ENCODE results near the gene KEL. TPM values are rescaled to one million over a fixed set of nuclear protein-coding genes. Genes with fewer than 3 reads are reported as not detected.

Gene KEL
- total and polyA plus RNA-seq, 2 of the 4 experiments (the other 2 are of a cell fraction), result 0.03 TPM; not detected in 1

- no CpG with 5 or more reads among the region's 8 CpGs for WGBS, 2 experiments (ENCODE audit: extremely low coverage in 2 of 2, insufficient read length in 1 of 2)
- in situ Hi-C loops (cut with MboI; ENCODE audit: low sequenced_read_pairs), result no loop called here
Measured at GRCh38 chr7:142927949-142928348, 34.2 kb downstream of the KEL start.

More at GRCh38 chr7:142927949-142928348, 34.2 kb downstream of the KEL start:
- Histone ChIP-seq H3K23ac (ENCODE audit: low read depth, low read length) (no peak overlapping the region), H3K79me1 (ENCODE audit: low read depth in 1 of 2, low read length in 2 of 2) (no peaks in the 10 kb centered on the region), H4K8ac (ENCODE audit: low read depth in 2 of 2, low read length in 2 of 2) (no peak overlapping the region), H3K14ac (replicated peaks; ENCODE audit: low read depth, low read length) (no peak overlapping the region), H3K4ac (ENCODE audit: low read depth, low read length) (no peak overlapping the region), H2BK5ac (ENCODE audit: low read depth, low read length, poor library complexity, severe bottlenecking) (no peak overlapping the region), H3K18ac (ENCODE audit: low read depth, low read length) (no peak overlapping the region), H4K91ac (ENCODE audit: insufficient read depth, low read depth, low read length) (no peak overlapping the region), H3K9me1 (ENCODE audit: insufficient read depth, low read length) (no peaks in the 10 kb centered on the region), H2AK9ac (replicated peaks; ENCODE audit: low read depth, low read length, poor library complexity) (no peak overlapping the region), H4K5ac (ENCODE audit: low read depth, low read length) (no peak overlapping the region), H4K20me1 (ENCODE audit: insufficient read depth, low read length) (no peaks in the 10 kb centered on the region), H3K4me1 (ENCODE audit: control insufficient read depth, insufficient read depth, low read length) (no peaks in the 10 kb centered on the region), H2BK120ac (ENCODE audit: low read depth, low read length) (no peak overlapping the region), H2AFZ (replicated peaks; ENCODE audit: low read length, poor library complexity) (no peak overlapping the region), H3K36me3 (ENCODE audit: control insufficient read depth, insufficient read depth, low read length) (no peaks in the 10 kb centered on the region), H3K9ac (ENCODE audit: low read depth, low read length) (no peak overlapping the region), H2AK5ac (ENCODE audit: low read depth, low read length) (no peak overlapping the region), H3K4me3 (ENCODE audit: insufficient read depth, low read depth, low read length) (no peak overlapping the region), H2BK15ac (ENCODE audit: low read depth, low read length) (no peak overlapping the region), H3K56ac (ENCODE audit: extremely low read depth, insufficient read depth, low read length) (no peak overlapping the region), H3K27ac (ENCODE audit: insufficient read depth, low read length) (no peak overlapping the region), H3K4me2 (ENCODE audit: low read depth, low read length) (no peak overlapping the region), H2BK20ac (ENCODE audit: low read depth, low read length) (no peak overlapping the region), H3K9me3 (ENCODE audit: control insufficient read depth, insufficient read depth, low read length) (peaks cover 10% of the 10 kb centered on the region; the same call in 1 of the 2 replicates), H3K27me3 (ENCODE audit: control insufficient read depth, insufficient read depth, low read length) (no peaks in the 10 kb centered on the region)
- POLR2A ChIA-PET (ENCODE audit: unreplicated experiment), result no interaction called here
- DNase-seq (no peak), ATAC-seq (ENCODE audit: low read depth) (no peak)
- no peak for TF ChIP-seq RAD21 (IDR thresholded peaks at IDR 0.05; ENCODE audit: low read length)
- TF ChIP-seq, protein P1, sequence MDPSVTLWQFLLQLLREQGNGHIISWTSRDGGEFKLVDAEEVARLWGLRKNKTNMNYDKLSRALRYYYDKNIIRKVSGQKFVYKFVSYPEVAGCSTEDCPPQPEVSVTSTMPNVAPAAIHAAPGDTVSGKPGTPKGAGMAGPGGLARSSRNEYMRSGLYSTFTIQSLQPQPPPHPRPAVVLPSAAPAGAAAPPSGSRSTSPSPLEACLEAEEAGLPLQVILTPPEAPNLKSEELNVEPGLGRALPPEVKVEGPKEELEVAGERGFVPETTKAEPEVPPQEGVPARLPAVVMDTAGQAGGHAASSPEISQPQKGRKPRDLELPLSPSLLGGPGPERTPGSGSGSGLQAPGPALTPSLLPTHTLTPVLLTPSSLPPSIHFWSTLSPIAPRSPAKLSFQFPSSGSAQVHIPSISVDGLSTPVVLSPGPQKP (IDR thresholded peaks at IDR 0.05; ENCODE audit: borderline replicate concordance, low read depth, low read length), result no peak
- TF ChIP-seq, protein P2, sequence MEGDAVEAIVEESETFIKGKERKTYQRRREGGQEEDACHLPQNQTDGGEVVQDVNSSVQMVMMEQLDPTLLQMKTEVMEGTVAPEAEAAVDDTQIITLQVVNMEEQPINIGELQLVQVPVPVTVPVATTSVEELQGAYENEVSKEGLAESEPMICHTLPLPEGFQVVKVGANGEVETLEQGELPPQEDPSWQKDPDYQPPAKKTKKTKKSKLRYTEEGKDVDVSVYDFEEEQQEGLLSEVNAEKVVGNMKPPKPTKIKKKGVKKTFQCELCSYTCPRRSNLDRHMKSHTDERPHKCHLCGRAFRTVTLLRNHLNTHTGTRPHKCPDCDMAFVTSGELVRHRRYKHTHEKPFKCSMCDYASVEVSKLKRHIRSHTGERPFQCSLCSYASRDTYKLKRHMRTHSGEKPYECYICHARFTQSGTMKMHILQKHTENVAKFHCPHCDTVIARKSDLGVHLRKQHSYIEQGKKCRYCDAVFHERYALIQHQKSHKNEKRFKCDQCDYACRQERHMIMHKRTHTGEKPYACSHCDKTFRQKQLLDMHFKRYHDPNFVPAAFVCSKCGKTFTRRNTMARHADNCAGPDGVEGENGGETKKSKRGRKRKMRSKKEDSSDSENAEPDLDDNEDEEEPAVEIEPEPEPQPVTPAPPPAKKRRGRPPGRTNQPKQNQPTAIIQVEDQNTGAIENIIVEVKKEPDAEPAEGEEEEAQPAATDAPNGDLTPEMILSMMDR (conservative IDR thresholded peaks at IDR 0.05; ENCODE audit: low read depth, low read length), result no peak
- no peak for TF ChIP-seq RCOR1 (IDR thresholded peaks at IDR 0.05; ENCODE audit: insufficient replicate concordance, low read length)
- TF ChIP-seq CHD1 (IDR thresholded peaks at IDR 0.05; ENCODE audit: low read depth, low read length), result no peak
- no peak for TF ChIP-seq MAZ (IDR thresholded peaks at IDR 0.05; ENCODE audit: borderline replicate concordance, low read depth, low read length)
- dilution Hi-C loops (cut with HindIII; ENCODE audit: low sequenced_read_pairs, unreplicated experiment) (no loop called here), intact Hi-C loops (cut with micrococcal nuclease) (no loop called here)
- CTCF ChIA-PET, result no interaction called here
- no TSS peak for BruUV-seq (replicated peaks)
